ENCODE data around the gene NEK6.

DNA sequence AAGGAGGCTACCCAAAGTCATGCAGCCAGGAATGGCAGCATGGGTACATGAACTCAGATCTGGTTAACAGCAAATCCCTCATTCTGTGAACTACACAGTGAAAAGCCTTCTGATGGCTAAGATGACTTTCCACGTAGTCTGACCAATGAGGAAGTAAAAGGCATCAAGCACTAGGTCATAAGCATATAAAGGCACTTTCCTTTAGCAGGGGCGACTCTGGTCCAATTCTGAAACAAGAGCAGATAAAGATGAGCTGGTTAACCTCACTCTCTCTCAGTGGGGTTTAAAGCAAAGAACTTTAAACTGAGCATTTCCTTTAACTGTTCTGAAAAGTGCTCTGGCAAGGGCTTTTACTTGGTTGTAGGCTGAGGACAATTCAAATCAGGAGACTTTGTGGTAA, 136.4 kb downstream of the NEK6 start:
- TF ChIP-seq POLR2A (IDR thresholded peaks at IDR 0.05), result no peak
- TF ChIP-seq, protein P1, sequence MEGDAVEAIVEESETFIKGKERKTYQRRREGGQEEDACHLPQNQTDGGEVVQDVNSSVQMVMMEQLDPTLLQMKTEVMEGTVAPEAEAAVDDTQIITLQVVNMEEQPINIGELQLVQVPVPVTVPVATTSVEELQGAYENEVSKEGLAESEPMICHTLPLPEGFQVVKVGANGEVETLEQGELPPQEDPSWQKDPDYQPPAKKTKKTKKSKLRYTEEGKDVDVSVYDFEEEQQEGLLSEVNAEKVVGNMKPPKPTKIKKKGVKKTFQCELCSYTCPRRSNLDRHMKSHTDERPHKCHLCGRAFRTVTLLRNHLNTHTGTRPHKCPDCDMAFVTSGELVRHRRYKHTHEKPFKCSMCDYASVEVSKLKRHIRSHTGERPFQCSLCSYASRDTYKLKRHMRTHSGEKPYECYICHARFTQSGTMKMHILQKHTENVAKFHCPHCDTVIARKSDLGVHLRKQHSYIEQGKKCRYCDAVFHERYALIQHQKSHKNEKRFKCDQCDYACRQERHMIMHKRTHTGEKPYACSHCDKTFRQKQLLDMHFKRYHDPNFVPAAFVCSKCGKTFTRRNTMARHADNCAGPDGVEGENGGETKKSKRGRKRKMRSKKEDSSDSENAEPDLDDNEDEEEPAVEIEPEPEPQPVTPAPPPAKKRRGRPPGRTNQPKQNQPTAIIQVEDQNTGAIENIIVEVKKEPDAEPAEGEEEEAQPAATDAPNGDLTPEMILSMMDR (IDR thresholded peaks at IDR 0.05), result no peak
